HepG2 (cell line): Measurements from ENCODE around the gene CELF4. TPM values are rescaled to one million over a fixed set of nuclear protein-coding genes. Genes with fewer than 3 reads are reported as not detected.

ENCODE experiments used
- CTCF ChIP-seq: sonication (generic); formaldehyde crosslinking; IDR thresholded peaks from 2 replicates; pipeline ENCODE4 v1.5.0; 2020; ENCODE audit warnings: mild to moderate bottlenecking, missing genetic modification reagents, moderate library complexity
- ETS1 ChIP-seq: sonication (generic); formaldehyde crosslinking; IDR thresholded peaks from 2 replicates; pipeline ENCODE4 v1.4.0; 2020; ENCODE audit warnings: missing genetic modification reagents
- HINFP ChIP-seq: sonication (generic); formaldehyde crosslinking; IDR thresholded peaks from 2 replicates; pipeline ENCODE4 v1.4.0; 2020; ENCODE audit warnings: low read depth, mild to moderate bottlenecking, missing genetic modification reagents
- HNRNPLL ChIP-seq: fragments of 200-400 bp; formaldehyde crosslinking; IDR thresholded peaks from 2 replicates; pipeline ENCODE4 v1.6.1; 2017; ENCODE audit warnings: mild to moderate bottlenecking, low read depth, low read length; ENCODE audit not compliant: poor library complexity, severe bottlenecking
- MTF2 ChIP-seq: sonication (generic); formaldehyde crosslinking; IDR thresholded peaks from 2 replicates; pipeline ENCODE4 v1.5.0; 2020; ENCODE audit warnings: missing genetic modification reagents, borderline replicate concordance
- SMAD9 ChIP-seq: sonication (generic); formaldehyde crosslinking; IDR thresholded peaks from 2 replicates; pipeline ENCODE4 v1.5.1; 2020; ENCODE audit warnings: mild to moderate bottlenecking, missing genetic modification reagents
- STAT6 ChIP-seq: sonication (generic); formaldehyde crosslinking; IDR thresholded peaks from 2 replicates; pipeline ENCODE4 v1.4.0; 2020; ENCODE audit warnings: missing genetic modification reagents, mild to moderate bottlenecking, borderline replicate concordance
- YEATS4 ChIP-seq: sonication (generic); formaldehyde crosslinking; IDR thresholded peaks from 2 replicates; pipeline ENCODE4 v1.4.0; 2020; ENCODE audit warnings: missing genetic modification reagents, borderline replicate concordance
- ZBTB4 ChIP-seq: sonication (generic); formaldehyde crosslinking; IDR thresholded peaks from 2 replicates; pipeline ENCODE4 v1.4.0; 2020; ENCODE audit warnings: missing genetic modification reagents, mild to moderate bottlenecking, borderline replicate concordance
- ZBTB43 ChIP-seq: sonication (generic); formaldehyde crosslinking; conservative IDR thresholded peaks from 2 replicates; pipeline ENCODE4 v1.4.0; 2020; ENCODE audit warnings: missing genetic modification reagents
- ZFP36 ChIP-seq: fragments of 150-350 bp; IDR thresholded peaks from 2 replicates; pipeline ENCODE4 v1.6.1; 2018; ENCODE audit warnings: borderline replicate concordance, low read length, low read depth; ENCODE audit not compliant: partially characterized antibody
- ZFP41 ChIP-seq: sonication (generic); formaldehyde crosslinking; IDR thresholded peaks from 2 replicates; pipeline ENCODE4 v1.4.0; 2020; ENCODE audit warnings: mild to moderate bottlenecking, missing genetic modification reagents, borderline replicate concordance
- polyA plus RNA-seq, 8 experiments: library from polyadenylated mRNA; depleted of rRNA in 3 of 8; stranded (reverse) in 7 of 8; unstranded in 1 of 8; fragments of >200 nt; fragmentation: Illumina TruSeq in 4 of 8; extraction: Trizol in 4 of 8; gene quantifications; 2 replicates each; pipeline versions ENCODE4 v1.2.1 to v1.2.3, GENCODE V29; 2011 to 2016; ENCODE audit warnings: low read depth in 4 of 8, missing spikeins in 1 of 8, mixed read lengths in 1 of 8; ENCODE audit not compliant: insufficient read depth in 1 of 8
- total RNA-seq, 5 experiments: library from RNA; depleted of rRNA; stranded (reverse); fragments of >200 nt; fragmentation: Illumina TruSeq; extraction: Trizol; gene quantifications; 2 replicates each; pipeline ENCODE4 v1.2.3, GENCODE V29; 2016; ENCODE audit warnings: low read depth in 1 of 5

CELF4 gene
- total and polyA plus RNA-seq, 2 of the 13 experiments (the other 11 are each of a cell fraction or from before 2014, with no cell fraction given) = not detected

GRCh38 chr18:37270038-37270665, 295.4 kb downstream of the CELF4 start (continued):
- TF ChIP-seq SMAD9 (CRISPR knock-in tag) (peak; percentile 100), ETS1 (CRISPR knock-in tag) (peak; percentile 100), STAT6 (peak; percentile 95), YEATS4 (CRISPR knock-in tag) (peak; percentile 98), ZBTB4 (CRISPR knock-in tag) (peak; percentile 96; the same call in 1 of the 2 replicates), ZFP41 (CRISPR knock-in tag) (peak; percentile 99), HINFP (CRISPR knock-in tag) (peak; percentile 98), HNRNPLL (no peak), CTCF (CRISPR knock-in tag) (0 out of 2 replicates have a peak, but pooled peaks have one; percentile 9), ZFP36 (no peak), MTF2 (CRISPR knock-in tag) (peak; percentile 95; the same call in 1 of the 2 replicates), ZBTB43 (CRISPR knock-in tag) (peak; percentile 99)
